RWPE2 (cell line): ENCODE results near the gene SYT4.

Source experiments
- ATAC-seq: fragments of 200-7000 bp; cut with Tn5 transposase; 3 replicates; pipeline ENCODE4 v1.9.1; 2021; ENCODE audit warnings: low read depth
- DNase-seq: peaks from one replicate; pipeline ENCODE4 v3.0.0-alpha.2; 2020; ENCODE audit warnings: low spot score
- H3K27ac ChIP-seq: fragments of 450-650 bp; 2 replicates; pipeline ENCODE4 v1.5.1; 2017; ENCODE audit warnings: mild to moderate bottlenecking; ENCODE audit not compliant: poor library complexity, severe bottlenecking
- H3K27me3 ChIP-seq: fragments of 250-450 bp; sonication (Bioruptor Pico); 2 replicates; pipeline ENCODE4 v1.5.1; 2021; ENCODE audit warnings: mild to moderate bottlenecking, moderate library complexity; ENCODE audit not compliant: insufficient read depth, poor library complexity, severe bottlenecking
- H3K36me3 ChIP-seq: fragments of 250-450 bp; sonication (Bioruptor Pico); 2 replicates; pipeline ENCODE4 v1.5.1; 2020; ENCODE audit warnings: low read depth, mild to moderate bottlenecking, moderate library complexity
- H3K4me1 ChIP-seq: fragments of 250-450 bp; sonication (Bioruptor Pico); 2 replicates; pipeline ENCODE4 v1.5.1; 2021; ENCODE audit warnings: mild to moderate bottlenecking, moderate library complexity; ENCODE audit not compliant: insufficient read depth, poor library complexity, severe bottlenecking
- H3K4me3 ChIP-seq: fragments of 250-450 bp; sonication (Bioruptor Pico); 2 replicates; pipeline ENCODE4 v1.5.1; 2021; ENCODE audit warnings: mild to moderate bottlenecking, moderate library complexity; ENCODE audit not compliant: severe bottlenecking
- H3K9me3 ChIP-seq: fragments of 250-450 bp; sonication (Bioruptor Pico); 2 replicates; pipeline ENCODE4 v1.5.1; 2021; ENCODE audit warnings: mild to moderate bottlenecking, moderate library complexity; ENCODE audit not compliant: severe bottlenecking
- CTCF ChIP-seq: fragments of 450-650 bp; IDR thresholded peaks from one replicate; pipeline ENCODE4 v1.5.1; 2017; ENCODE audit warnings: mild to moderate bottlenecking, moderate library complexity; ENCODE audit not compliant: poor library complexity, severe bottlenecking

Gene SYT4

GRCh38 chr18:43234889-43235288, 42.4 kb downstream of the SYT4 start:
- H3K27ac ChIP-seq: no peak overlapping the region
- no peak overlapping the region for H3K4me3 ChIP-seq
- ATAC-seq (no peak), DNase-seq (no peak)
- no peaks in the 10 kb centered on the region for H3K4me1 ChIP-seq
- no peaks in the 10 kb centered on the region for H3K9me3 ChIP-seq
- no peaks in the 10 kb centered on the region for H3K27me3 ChIP-seq
- TF ChIP-seq CTCF: no peak
- no peaks in the 10 kb centered on the region for H3K36me3 ChIP-seq

GRCh38 chr18:43222501-43222900, 54.8 kb downstream of the SYT4 start:
- Histone ChIP-seq H3K9me3 (no peaks in the 10 kb centered on the region), H3K36me3 (no peaks in the 10 kb centered on the region), H3K27me3 (peaks cover 10% of the 10 kb centered on the region), H3K27ac (no peak overlapping the region), H3K4me1 (no peaks in the 10 kb centered on the region), H3K4me3 (no peak overlapping the region)
- DNase-seq (no peak), ATAC-seq (no peak)
- TF ChIP-seq CTCF: no peak

- DNase-seq (no peak), ATAC-seq (no peak)
- peaks cover 5% of the 10 kb centered on the region for H3K27me3 ChIP-seq
- no peak overlapping the region for H3K27ac ChIP-seq
- H3K36me3 ChIP-seq: no peaks in the 10 kb centered on the region
- H3K9me3 ChIP-seq: no peaks in the 10 kb centered on the region
- H3K4me3 ChIP-seq: no peak overlapping the region
- no peak for TF ChIP-seq CTCF
- no peaks in the 10 kb centered on the region for H3K4me1 ChIP-seq
Observed at GRCh38 chr18:43220691-43221090, 56.6 kb downstream of the SYT4 start.
